CD4-positive, alpha-beta T cell (primary cell): Measurements from ENCODE around the gene CBFA2T3. TPM values are rescaled to one million over a fixed set of nuclear protein-coding genes. Genes with fewer than 3 reads are reported as not detected.

Experiments used
- ATAC-seq: fragments of 200-7000 bp; cut with Tn5 transposase; one replicate; pipeline ENCODE4 v1.10.0; 2022; ENCODE audit warnings: mild to moderate bottlenecking; ENCODE audit not compliant: poor library complexity
- CTCF ChIA-PET: fragments of 350-600 bp; sonication (Branson Sonifier 250); formaldehyde crosslinking; loops from one replicate; lab custom pipeline; 2021; ENCODE audit warnings: antibody characterized with exemption, inconsistent platforms; lab: Charles Lee
- POLR2A ChIA-PET: fragments of 350-600 bp; sonication (Branson Sonifier 250); formaldehyde crosslinking; loops from one replicate; lab custom pipeline; 2021; ENCODE audit warnings: antibody characterized with exemption, inconsistent platforms; lab: Charles Lee
- DNase-seq, 14 experiments: peaks; one replicate each; pipeline ENCODE4 v3.0.0-alpha.2; 2013 to 2020; ENCODE audit warnings: mixed read lengths in 2 of 14
- H3K27ac ChIP-seq, 2 donors: one replicate each; pipeline versions ENCODE4 v1.5.1 to v1.7.0; 2013; ENCODE audit warnings: low read length in 2 of 2, low read depth in 1 of 2, mild to moderate bottlenecking in 1 of 2
- H3K27me3 ChIP-seq, 2 experiments: 1 replicate in 1 of 2; 2 replicates in 1 of 2; pipeline versions ENCODE4 v1.6.1 to v1.7.0; 2013; ENCODE audit warnings: low read length in 2 of 2, control low read depth in 1 of 2, mild to moderate bottlenecking in 1 of 2, moderate library complexity in 1 of 2; ENCODE audit not compliant: insufficient read depth in 2 of 2, control insufficient read depth in 1 of 2
- H3K36me3 ChIP-seq: one replicate; pipeline ENCODE4 v1.6.1; 2013; ENCODE audit warnings: low read length, control low read depth; ENCODE audit not compliant: insufficient read depth
- H3K4me1 ChIP-seq: one replicate; pipeline ENCODE4 v1.6.1; 2013; ENCODE audit warnings: low read length, control low read depth; ENCODE audit not compliant: insufficient read depth
- H3K4me3 ChIP-seq: one replicate; pipeline ENCODE4 v1.5.1; 2013; ENCODE audit warnings: mild to moderate bottlenecking, low read length, moderate library complexity
- H3K9me3 ChIP-seq, 2 experiments: 1 replicate in 1 of 2; 2 replicates in 1 of 2; pipeline versions ENCODE4 v1.6.1 to v1.7.0; 2013; ENCODE audit warnings: low read length in 2 of 2, mild to moderate bottlenecking in 2 of 2, control low read depth in 1 of 2, moderate library complexity in 1 of 2; ENCODE audit not compliant: control insufficient read depth in 1 of 2, insufficient read depth in 1 of 2
- H3K27ac Mint-ChIP-seq: one replicate; pipeline ENCODE4 v1.8.0; 2020; ENCODE audit warnings: mixed read lengths
- H3K27me3 Mint-ChIP-seq: one replicate; pipeline ENCODE4 v1.8.0; 2021; ENCODE audit warnings: mixed read lengths
- H3K36me3 Mint-ChIP-seq: one replicate; pipeline ENCODE4 v1.8.0; 2021; ENCODE audit warnings: low read depth, mixed read lengths
- H3K4me1 Mint-ChIP-seq: one replicate; pipeline ENCODE4 v1.8.0; 2021; ENCODE audit warnings: low read depth, mixed read lengths
- H3K4me3 Mint-ChIP-seq: one replicate; pipeline ENCODE4 v1.8.0; 2020; ENCODE audit warnings: mild to moderate bottlenecking, mixed read lengths
- H3K9me3 Mint-ChIP-seq: one replicate; pipeline ENCODE4 v1.8.0; 2020; ENCODE audit warnings: mixed read lengths
- intact Hi-C, 2 experiments: fragments of 100-400 bp; cut with DNase I in 1 of 2; cut with micrococcal nuclease in 1 of 2; formaldehyde crosslinking; loops; one replicate each; pipeline versions ENCODE4 v1.15.1 to v1.9.0; 2023 to 2025; cut with DNase I, micrococcal nuclease
- total RNA-seq, 174 experiments: library from RNA in 2 of 174; stranded (reverse) in 2 of 174; gene quantifications; one replicate each; pipeline ENCODE4 v1.2.3 and lab custom pipeline; 2021 to 2026
- TF ChIP-seq, protein P1 (sequence below): fragments of 200-600 bp; IDR thresholded peaks from one replicate; pipeline ENCODE4 v1.8.0; 2022; ENCODE audit warnings: antibody characterized with exemption, mild to moderate bottlenecking

The CBFA2T3 gene
- total RNA-seq, 2 experiments from 2014 or later = 0.80 to 1.6 TPM

GRCh38 chr16:88842308-88842756 lies 134.7 kb downstream of the CBFA2T3 start:
- ATAC-seq (no peak), DNase-seq (no peak)
- Histone ChIP-seq H3K9me3 (no peaks in the 10 kb centered on the region), H3K27ac (no peak overlapping the region), H3K4me3 (no peak overlapping the region), H3K27me3 (no peaks in the 10 kb centered on the region), H3K4me1 (no peaks in the 10 kb centered on the region), H3K36me3 (peaks cover 27% of the 10 kb centered on the region)
- intact Hi-C loops = no loop called here
- no peaks in the 10 kb centered on the region for H3K4me1 Mint-ChIP-seq
- ChIA-PET CTCF (no interaction called here), POLR2A (no interaction called here)
- H3K9me3 Mint-ChIP-seq = no peaks in the 10 kb centered on the region
- no peak overlapping the region for H3K4me3 Mint-ChIP-seq
- no peaks in the 10 kb centered on the region for H3K27me3 Mint-ChIP-seq
- TF ChIP-seq, protein P1, sequence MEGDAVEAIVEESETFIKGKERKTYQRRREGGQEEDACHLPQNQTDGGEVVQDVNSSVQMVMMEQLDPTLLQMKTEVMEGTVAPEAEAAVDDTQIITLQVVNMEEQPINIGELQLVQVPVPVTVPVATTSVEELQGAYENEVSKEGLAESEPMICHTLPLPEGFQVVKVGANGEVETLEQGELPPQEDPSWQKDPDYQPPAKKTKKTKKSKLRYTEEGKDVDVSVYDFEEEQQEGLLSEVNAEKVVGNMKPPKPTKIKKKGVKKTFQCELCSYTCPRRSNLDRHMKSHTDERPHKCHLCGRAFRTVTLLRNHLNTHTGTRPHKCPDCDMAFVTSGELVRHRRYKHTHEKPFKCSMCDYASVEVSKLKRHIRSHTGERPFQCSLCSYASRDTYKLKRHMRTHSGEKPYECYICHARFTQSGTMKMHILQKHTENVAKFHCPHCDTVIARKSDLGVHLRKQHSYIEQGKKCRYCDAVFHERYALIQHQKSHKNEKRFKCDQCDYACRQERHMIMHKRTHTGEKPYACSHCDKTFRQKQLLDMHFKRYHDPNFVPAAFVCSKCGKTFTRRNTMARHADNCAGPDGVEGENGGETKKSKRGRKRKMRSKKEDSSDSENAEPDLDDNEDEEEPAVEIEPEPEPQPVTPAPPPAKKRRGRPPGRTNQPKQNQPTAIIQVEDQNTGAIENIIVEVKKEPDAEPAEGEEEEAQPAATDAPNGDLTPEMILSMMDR = no peak
- H3K27ac Mint-ChIP-seq = no peak overlapping the region
- peaks cover 10% of the 10 kb centered on the region for H3K36me3 Mint-ChIP-seq

DNA sequence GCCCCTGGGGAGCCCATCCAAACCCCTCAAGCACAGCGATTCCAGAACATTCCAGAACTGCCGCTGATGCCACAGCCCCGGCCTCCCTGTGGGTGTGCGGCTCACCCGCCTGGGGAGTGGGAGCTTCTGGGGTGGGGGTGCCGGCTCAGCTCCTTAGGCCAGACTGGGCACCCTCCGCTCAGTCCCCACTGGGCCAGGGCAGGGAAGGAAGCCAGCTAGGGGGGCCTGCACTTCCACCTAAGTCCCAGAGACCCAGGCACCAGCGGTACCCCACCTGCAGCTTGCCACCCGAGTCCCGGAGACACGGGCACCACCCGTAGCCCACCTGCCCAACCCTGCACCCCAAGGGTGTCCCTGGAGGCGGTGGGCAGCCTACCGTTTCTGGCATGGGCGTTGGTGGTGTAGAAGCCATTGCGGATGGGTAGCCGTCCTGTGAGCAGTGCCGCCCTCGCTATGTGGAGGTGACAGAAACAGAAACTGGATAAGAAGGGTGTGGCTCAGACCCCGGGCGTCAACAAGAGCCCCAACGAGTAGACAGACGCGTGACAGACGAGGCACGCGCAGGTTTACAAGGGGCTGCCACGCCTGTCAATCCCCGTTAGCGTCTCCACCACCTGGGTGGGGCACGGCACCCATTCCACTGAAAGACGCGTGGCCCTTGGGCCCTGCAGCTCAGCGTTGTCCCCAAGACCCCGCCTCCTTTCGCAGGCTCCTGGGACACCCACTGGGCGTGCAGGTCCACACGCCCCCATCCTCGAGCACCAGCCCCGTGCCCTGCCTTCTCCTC lies 135.3 kb downstream of the CBFA2T3 start:
- Mint-ChIP-seq H3K9me3 (no peaks in the 10 kb centered on the region), H3K4me3 (no peak overlapping the region), H3K27ac (no peak overlapping the region), H3K27me3 (no peaks in the 10 kb centered on the region), H3K4me1 (no peaks in the 10 kb centered on the region), H3K36me3 (peaks cover 10% of the 10 kb centered on the region)
- Histone ChIP-seq H3K4me3 (no peak overlapping the region), H3K9me3 (no peaks in the 10 kb centered on the region), H3K36me3 (peaks cover 27% of the 10 kb centered on the region), H3K27ac (no peak overlapping the region), H3K27me3 (no peaks in the 10 kb centered on the region), H3K4me1 (no peaks in the 10 kb centered on the region)
- ChIA-PET POLR2A (no interaction called here), CTCF (no interaction called here)
- TF ChIP-seq, protein P1 = no peak
- DNase-seq (no peak), ATAC-seq (no peak)
- intact Hi-C loops = no loop called here

DNA sequence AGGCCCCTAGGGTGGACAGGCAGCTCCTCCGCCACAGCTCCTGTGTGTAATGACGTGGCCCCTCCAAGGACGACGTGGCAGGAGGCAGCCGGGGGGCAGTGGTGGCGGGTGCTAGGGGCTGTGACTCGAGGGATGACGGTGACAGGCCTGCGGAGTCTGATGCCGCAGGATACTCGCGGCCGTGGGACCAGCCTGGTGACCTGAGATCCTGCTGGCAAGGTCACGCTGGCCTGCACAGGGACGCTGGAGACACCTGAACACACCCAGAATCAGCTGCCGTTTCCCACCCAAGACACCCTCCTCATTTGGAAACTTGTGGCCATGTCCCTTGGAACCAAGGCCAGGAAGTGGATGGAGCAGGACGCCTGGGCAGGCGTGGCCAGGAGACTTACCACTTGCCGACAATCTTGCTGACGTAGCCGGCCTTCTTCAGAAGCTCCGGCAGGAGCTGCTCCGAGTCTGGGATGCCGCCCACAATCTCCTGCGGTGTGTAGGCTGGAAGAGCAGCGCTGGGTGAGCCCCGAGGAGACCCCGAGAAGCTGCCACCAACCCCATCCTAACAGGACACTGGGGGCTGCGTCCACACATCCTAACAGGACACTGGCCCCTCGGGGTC lies 136.3 kb downstream of the CBFA2T3 start:
- Histone ChIP-seq H3K4me1 (no peaks in the 10 kb centered on the region), H3K9me3 (no peaks in the 10 kb centered on the region), H3K36me3 (peaks cover 27% of the 10 kb centered on the region), H3K4me3 (no peak overlapping the region), H3K27me3 (no peaks in the 10 kb centered on the region), H3K27ac (no peak overlapping the region)
- H3K9me3 Mint-ChIP-seq = no peaks in the 10 kb centered on the region
- no peaks in the 10 kb centered on the region for H3K4me1 Mint-ChIP-seq
- H3K36me3 Mint-ChIP-seq = peaks cover 10% of the 10 kb centered on the region
- TF ChIP-seq, protein P1 = no peak
- H3K27me3 Mint-ChIP-seq = no peaks in the 10 kb centered on the region
- ChIA-PET POLR2A (no interaction called here), CTCF (no interaction called here)
- H3K4me3 Mint-ChIP-seq = no peak overlapping the region
- intact Hi-C loops = no loop called here
- ATAC-seq = no peak
- no peak for DNase-seq
- no peak overlapping the region for H3K27ac Mint-ChIP-seq
